Endothelial cell of hepatic sinusoid (primary cell): ENCODE measurements around the gene FAM107B.
"Not testable (repeated sequence)": the region's sequence is repeated elsewhere in the genome, so short reads cannot be mapped to it uniquely, and the experiment has no call there.

Experiments used
- in situ Hi-C: cut with HindIII; loops from 2 replicates; pipeline ENCODE4 v1.10.0; 2017; ENCODE audit warnings: low sequenced_read_pairs

Gene FAM107B

GRCh38 chr10:14639637-14640036, 135.1 kb downstream of the FAM107B start:
- in situ Hi-C loops = no loop called here

DNA sequence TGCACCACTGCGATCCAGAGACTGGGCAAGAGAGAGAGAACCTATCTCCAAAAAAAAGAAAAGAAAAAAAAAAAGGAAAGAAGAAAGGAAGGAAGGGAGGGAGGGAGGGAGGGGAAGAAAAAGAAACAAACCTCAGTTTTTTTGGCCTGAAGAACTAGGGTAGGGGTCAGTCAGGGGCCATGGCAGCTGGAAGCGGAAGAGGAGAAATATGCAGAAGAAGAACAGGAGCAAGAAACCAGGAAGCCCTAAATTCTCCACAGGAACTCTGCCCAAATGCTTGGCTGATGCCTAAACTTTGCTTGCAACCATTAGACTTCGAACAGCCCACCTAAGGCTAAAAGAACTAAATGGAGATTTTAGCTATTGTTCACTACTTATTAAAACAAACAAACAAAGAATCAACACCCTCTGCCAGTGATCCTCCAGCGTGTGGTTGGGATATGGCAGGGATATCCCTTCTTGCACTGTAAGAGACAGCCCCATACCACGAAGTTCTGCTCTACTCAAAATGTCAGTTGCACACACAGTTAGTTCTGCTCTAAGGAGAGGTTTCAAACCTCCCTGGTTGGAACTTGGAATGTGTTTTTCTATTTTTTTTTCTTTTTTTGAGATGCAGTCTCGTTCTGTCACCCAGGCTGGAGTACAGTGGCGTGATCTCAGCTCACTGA, 139.5 kb downstream of the FAM107B start:
- in situ Hi-C loops = no loop called here

DNA sequence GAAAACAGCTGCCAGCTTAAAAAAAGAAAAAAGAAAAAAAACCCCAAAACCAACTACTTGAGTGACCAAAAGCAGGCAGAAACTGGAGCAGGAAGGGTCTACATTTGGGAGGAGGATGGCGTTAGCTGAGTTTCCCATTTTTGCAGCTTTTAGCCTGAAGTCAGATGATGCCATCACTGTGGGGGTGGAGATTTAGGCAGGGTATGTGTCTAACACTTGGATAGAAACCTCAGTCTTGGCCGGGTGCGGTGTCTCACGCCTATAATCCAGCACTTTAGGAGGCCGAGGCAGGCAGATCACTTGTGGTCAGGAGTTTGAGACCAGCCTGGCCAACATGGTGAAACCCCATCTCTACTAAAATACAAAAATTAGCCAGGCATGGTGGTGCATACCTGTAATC, 140.1 kb downstream of the FAM107B start:
- in situ Hi-C loops = not testable (repeated sequence)

DNA sequence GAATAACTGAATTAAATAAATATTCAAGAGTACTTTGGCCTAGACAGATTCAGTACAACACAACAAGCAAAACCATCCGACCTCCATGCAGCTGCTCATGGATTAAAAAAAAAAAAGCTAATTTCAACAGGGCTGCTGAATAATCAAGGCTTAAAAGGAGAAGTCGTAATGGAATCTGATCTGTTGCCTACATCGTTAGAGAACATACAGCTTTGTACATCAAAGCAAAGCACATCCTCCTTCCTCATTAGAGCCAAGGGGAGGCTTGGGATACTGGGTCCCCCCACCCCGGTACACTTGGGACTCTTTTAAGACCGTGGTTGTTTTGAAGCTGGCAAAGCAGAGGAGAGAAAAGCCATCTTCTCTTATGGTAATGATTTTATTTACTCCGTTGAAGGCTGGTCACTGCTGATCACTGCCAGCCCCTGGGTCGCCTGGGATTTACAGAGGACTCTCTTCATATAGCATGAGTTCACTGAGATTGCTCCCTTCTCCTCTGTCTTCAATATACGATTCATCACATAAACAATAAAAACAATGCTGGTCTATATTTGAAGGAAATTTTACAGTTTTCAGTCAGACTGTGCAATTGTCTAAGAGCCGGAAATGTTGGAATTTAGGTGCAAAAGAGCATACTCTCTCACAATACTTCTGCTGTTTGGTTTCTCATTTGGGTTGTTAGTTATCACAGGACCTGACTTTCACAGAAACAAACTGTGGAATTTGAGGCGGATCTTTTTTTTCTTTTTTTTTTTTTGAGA, 148.8 kb downstream of the FAM107B start:
- in situ Hi-C loops = no loop called here

GRCh38 chr10:14625192-14625631, 149.5 kb downstream of the FAM107B start:
- in situ Hi-C loops = no loop called here

- in situ Hi-C loops = no loop called here
Measured at GRCh38 chr10:14624600-14624999, 150.1 kb downstream of the FAM107B start.

GRCh38 chr10:14623931-14624330, 150.8 kb downstream of the FAM107B start:
- in situ Hi-C loops = no loop called here

DNA sequence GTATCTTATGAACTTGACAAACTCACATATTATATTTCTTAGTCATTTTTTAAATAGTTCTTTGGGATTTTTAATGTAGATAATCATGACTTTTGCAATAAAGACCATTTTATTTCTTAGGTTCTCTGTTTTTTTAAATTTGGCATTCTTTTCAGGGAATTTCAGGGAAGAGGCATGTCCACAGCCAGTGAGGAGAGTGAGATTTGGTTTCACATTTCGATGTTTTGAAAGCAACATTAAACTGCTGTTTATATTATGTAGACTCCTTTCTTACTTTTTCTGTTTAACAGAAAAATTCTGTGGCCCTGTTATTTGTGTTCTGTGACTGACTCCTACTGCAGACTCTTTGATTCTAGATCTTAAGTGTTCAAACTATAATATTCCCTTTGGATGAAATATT, 153.7 kb downstream of the FAM107B start:
- in situ Hi-C loops = no loop called here

DNA sequence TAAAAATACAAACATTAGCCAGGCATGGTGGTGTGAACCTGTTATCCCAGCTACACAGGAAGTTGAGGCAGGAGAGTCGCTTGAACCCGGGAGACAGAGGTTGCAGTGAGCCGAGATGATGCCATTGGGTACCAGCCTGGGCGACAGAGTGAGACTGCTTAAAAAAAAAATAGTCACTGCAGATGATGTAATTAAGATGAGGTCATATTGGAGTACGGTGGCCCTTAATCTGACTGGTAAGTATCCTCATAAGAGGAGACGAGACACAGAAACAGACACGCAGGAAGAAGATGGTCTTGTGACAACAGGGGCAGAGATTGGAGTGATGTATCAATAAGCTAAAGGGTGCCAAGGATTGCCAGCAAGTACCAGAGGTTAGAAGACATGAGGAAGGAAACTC, 156.0 kb downstream of the FAM107B start:
- in situ Hi-C loops = no loop called here

DNA sequence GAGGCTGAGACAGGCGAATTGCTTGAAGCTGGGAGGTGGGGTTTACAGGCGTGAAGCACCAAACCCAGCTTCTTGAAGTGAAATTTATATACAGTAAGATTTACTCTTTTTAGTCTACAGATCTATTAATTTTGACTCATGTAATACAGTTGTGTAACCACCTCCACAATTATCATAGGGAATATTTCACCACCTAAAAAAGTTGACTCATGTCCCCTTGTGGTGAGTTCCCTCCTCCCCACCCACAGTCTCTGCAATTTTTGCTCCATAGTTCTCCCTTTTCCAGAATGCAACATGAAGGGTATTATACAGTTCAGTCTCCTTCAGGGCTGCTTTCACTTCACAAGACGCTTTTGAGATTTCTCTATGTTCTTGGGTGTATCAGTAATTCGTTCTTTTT, 156.8 kb downstream of the FAM107B start:
- in situ Hi-C loops = no loop called here

DNA sequence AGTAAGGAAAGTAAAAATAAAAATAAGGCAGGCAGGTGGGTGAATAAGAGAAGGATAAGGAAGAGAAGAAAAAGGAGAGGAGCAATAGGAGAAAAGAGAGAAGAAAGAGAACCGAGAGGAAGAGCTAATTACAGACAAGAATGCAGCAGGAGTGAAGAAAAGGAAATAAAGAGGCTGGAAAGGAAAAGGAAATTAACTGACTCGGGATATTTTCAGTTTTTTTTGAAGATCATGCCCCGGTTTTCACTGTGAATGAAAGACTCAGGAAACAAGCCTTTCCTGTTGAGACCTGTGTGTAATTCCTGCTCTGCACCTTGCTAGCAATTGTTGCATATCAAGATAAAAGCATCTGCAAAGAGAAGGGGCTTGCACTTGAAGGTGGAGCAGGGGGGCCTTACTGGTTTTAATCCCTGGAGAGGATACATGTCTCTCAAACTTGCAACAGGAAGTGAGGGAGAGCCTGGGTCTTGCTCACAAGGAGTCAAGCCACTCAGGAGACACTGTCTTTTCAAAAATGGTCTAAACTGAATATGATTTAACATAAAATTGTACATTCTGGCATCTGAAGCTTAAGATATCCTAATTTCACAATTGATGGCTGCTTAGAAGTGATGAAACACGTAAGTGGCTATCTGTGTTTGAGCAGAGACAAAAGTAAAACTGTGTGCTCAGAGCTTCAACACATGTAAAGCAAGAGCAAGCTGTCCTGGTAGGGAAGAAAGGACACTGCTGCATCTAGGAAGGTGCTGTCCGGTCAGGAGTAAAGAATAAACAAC, 157.6 kb downstream of the FAM107B start:
- in situ Hi-C loops = no loop called here

DNA sequence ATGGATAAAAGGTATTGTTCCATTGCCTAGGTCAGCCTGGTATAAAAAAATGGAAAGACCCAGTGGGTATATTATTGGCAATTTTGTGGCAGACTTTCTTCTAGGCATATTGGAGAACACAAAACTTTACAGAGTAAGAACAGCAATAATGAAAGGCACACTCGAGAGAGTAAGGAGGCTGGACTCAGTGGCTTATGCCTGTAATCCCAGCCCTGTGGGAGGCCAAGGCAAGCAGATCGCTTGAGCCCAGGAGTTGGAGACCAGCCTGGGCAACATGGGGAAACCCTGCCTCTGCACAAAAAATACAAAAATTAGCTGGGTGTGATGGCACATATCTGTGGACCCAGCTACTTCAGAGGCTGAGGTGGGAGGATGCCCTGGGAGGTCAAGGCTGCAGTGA, 158.2 kb downstream of the FAM107B start:
- in situ Hi-C loops = no loop called here

DNA sequence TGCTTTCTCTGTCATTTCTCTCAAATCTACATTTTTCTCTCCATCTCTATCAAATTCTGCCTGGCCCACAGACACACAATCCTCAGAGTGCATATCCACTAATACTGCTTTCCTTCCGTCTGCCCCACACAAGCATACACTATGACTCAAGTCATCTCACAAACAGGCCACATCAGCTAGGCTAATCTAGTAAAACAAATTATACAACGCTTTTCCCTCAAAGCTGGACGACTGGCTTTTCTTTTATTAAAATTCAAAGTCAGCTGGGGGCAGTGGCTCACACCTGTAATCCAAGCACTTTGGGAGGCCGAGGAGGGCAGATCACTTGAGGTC, 161.1 kb downstream of the FAM107B start:
- in situ Hi-C loops = no loop called here

- in situ Hi-C loops = no loop called here
Measured at GRCh38 chr10:14612873-14613587, 161.7 kb downstream of the FAM107B start.

DNA sequence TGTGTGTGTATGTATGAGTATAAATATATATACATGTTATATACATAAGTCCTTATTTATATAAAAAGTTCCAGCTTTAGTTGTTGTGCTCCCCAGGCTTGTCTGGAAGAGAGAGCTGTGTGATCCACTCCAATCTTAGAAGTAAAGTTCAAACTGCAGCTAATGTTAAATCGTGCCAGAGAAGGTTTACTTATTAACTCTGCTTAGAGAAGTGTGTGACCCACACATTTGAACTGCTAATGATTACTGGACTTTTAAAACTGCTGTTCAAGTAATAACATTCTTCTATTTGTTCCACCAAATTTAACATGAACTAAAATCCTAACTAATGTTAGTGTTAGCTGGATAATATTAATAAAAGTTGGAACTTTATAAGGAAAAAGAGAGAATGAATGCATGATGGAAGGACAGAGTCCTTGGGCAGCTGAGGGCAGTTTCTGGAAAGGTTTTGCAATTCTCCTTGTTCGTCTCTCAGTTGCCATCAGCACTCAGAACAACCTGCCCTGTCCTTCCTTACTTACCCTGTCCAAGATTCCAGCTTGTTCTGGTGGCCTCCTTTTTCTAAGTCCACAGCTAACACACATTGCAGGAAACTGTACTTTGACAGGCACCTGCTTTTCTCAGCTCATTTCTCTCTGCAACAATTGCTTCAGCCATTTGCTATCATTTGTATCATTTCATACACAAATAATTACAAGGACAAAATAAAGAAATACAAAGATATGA, 162.6 kb downstream of the FAM107B start:
- in situ Hi-C loops = no loop called here

DNA sequence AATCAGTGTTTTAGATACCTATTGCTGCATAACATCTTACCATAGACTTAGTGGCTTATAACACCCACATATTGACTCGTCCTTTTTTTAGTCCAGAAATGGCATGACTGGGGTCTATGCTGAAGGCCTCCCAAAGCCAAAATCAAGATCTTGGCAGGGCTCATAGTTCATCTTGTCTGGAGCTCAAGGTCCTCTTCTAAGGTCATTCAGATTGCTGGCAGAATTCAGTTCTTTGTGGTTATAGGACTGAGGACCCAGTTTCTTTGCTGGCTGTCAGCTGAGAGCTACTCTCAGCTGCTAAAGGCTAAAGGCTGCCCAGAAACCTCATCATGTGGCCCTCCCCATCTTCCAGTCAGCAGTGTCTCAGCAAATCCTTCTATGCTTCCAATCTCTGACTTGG, 165.5 kb downstream of the FAM107B start:
- in situ Hi-C loops = no loop called here

- in situ Hi-C loops = no loop called here
Measured at GRCh38 chr10:14608381-14609001, 166.2 kb downstream of the FAM107B start.

DNA sequence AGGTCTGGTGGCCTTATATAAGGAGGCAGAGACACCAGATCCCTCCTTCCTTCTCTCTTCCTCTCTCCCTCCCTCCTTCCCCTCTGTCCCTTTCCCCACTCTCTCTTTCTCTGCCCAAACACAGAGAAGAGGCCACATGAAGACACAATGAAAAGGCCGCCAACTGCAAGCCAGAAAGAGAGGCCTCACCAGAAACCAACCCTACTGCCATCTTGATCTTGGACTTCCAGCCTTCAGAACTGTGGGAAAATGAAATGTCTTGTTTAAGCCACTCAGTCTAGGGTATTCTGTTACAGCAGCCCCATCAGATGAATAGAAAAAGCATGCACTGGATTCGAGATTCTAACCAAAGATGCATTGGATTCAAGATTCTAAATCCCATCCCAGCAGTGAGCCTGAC, 168.1 kb downstream of the FAM107B start:
- in situ Hi-C loops = no loop called here

GRCh38 chr10:14605231-14605925, 169.3 kb downstream of the FAM107B start:
- in situ Hi-C loops = no loop called here
